Activated CD4-positive, alpha-beta T cell treated with anti-CD3 and anti-CD28 coated beads for 24 hours (primary cell): ENCODE results near the gene TEX30.
"Not testable (repeated sequence)": the region's sequence is repeated elsewhere in the genome, so short reads cannot be mapped to it uniquely, and the experiment has no call there.

ENCODE experiments used
- DNase-seq, 2 donors: peaks; one replicate each; pipeline ENCODE4 v3.0.0-alpha.2; 2020; ENCODE audit warnings: low read depth in 2 of 2

TEX30 gene

GRCh38 chr13:102773441-102774213, at the start of gene TEX30:
Gene TEX30 (minus strand): TSS chr13:102773786. CDS start chr13:102770026, 3,760 bp downstream.
- peak; percentile 68 to 78 for DNase-seq

DNA sequence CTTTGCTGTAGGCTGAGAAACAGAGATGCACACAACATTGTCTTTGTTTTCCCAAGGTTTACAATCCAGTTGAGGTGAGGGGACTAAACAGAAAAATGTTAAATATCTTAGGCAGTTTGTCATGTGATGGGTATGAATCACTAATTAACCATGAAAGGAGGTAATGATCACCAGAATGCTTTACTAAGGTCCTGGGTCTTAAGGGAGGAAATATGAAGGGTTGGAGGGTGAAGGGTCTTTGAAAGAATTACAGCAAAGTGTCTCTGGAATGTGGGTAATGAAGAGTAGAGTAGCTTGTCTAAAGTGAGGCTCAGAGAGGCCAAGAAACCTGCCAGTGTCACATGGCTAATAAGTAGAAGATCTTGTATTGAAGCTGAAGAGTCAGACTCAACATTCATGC, 44.3 kb upstream of the TEX30 start:
- DNase-seq, result no peak

DNA sequence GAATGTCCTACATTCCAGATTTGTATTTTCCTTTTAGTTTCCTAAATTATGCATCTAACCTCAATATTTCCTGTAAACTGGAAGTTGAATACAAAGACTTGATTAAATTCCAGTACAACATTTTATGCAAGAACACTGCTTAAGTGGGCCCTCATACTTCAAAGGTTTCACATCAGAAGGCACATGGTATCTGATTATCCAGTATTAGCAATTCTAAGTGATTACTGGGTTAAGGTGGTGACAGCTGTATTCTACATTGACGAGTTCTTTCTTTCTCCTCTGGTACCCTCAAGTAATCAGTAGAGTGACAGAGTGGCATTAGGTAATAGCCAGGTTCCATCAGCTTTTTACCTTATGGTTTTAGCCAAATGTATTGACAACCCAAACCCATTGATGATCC, 43.7 kb upstream of the TEX30 start:
- no peak for DNase-seq

- no peak for DNase-seq
Observed at GRCh38 chr13:102816708-102817107, 43.1 kb upstream of the TEX30 start.

GRCh38 chr13:102815788-102816187, 42.2 kb upstream of the TEX30 start:
- DNase-seq, result no peak

GRCh38 chr13:102814793-102815192, 41.2 kb upstream of the TEX30 start:
- no peak for DNase-seq

GRCh38 chr13:102814025-102814607, 40.5 kb upstream of the TEX30 start:
- no peak for DNase-seq

DNA sequence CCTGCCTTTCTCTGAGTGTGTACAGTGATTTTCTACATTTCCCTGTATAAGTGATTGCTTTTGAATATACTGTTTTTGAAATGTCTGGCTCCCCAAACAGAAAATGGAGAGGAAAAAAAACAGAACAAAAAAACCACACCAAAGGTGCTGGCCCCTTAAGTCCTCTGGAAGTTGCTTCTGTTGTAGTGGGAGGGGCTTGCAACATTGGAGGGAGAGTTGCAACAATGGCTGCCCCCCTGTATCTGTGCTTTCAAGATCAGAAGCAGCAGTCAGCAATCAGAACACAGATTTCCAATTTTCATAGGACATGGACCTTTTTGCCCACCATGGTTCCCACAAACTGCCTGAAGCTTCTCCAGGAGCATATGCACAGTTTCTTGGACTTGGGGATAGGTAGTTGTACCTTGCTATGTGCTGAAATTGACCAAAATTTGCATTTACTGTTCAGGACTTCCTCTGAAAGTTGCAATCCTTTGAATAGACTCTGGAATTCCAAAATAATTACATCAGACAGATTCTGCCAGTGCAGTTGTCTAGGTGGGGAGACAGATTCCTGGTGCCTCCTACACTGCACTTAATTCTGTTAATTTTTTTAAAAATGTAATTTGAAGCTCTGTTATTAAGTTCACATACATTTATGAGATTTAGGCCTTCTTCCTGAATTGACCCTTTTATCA, 39.2 kb upstream of the TEX30 start:
- no peak for DNase-seq

DNA sequence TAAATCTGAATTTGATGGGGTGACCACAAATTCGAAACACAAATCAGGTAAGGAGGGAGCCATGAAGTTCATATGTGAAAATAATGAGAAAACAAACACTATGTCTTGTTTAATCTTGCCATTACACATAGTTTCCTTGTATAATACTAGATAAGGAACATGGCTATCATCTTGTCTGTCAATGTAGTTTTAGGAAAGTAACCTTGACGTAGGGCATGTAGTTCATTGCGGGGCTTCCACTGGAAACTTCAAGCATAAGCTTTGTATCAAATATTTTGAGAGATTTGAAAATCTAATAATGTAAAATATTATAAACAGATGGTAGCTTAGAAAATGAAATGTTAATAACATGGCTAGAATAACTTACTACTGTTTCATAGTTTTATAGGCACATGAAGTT, 34.1 kb upstream of the TEX30 start:
- no peak for DNase-seq

DNA sequence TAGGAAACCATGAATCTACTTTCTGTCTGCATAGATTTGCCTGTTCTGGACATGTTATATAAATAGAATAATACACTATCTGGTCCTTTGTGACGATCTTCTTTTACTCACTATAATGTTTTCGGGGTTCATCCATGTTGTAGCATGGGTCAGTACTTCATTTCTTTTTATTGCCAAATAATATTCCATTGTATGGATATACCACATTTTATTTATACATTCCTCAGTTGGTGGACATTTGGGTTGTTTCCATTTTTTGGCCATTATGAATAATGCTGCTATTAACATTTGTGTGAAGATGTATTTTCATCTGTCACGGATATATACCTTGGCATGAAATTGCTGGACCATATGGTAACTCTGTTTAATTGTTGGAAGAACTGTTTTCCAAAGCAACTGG, 32.1 kb upstream of the TEX30 start:
- DNase-seq, result no peak

DNA sequence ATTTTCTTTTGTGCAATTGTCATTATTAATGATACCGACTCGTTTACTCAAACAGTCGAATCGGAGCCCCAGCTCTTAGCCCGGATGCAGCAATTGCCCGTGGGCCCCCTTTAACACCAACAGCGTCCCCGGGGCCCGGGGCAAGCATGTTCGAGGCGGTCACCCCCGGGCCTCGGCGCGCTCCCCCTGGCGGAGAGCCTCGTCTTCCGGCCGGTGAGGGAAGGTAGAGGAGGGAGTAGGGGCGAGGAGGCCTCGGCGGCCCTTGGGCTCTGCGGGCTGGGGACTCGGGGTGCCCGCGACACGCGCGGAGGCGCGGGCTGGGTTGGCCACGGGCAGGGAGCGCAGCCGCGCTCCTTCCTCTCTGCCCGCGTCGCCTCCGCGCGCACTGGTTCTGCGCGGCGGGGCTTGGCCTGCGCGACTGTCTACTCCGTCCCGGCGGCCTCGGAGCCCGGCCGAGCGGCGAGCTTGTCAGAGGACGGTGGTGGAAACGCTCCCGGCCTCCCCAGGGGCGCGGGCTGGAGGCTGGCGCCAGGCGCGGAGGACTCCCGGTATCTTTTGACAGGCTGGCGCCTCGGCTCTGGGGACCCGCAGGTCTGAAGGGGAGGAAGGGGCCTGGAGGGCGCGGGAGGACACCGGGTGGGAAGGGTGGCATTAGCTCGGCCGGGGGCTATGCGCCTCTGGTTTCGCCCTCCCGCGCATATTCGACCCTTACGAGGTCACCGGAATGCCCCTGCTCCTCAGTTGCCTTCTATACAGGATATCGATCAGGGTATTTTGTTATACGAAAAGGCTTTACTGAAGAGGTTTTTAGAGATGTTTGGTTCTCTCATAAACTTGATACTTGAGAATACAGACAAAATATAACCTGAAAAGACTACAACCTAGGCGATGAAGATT, 26.8 kb upstream of the TEX30 start:
- DNase-seq, result peak; percentile 75 to 77

- DNase-seq, result no peak
Observed at GRCh38 chr13:102799426-102800144, 26.0 kb upstream of the TEX30 start.

DNA sequence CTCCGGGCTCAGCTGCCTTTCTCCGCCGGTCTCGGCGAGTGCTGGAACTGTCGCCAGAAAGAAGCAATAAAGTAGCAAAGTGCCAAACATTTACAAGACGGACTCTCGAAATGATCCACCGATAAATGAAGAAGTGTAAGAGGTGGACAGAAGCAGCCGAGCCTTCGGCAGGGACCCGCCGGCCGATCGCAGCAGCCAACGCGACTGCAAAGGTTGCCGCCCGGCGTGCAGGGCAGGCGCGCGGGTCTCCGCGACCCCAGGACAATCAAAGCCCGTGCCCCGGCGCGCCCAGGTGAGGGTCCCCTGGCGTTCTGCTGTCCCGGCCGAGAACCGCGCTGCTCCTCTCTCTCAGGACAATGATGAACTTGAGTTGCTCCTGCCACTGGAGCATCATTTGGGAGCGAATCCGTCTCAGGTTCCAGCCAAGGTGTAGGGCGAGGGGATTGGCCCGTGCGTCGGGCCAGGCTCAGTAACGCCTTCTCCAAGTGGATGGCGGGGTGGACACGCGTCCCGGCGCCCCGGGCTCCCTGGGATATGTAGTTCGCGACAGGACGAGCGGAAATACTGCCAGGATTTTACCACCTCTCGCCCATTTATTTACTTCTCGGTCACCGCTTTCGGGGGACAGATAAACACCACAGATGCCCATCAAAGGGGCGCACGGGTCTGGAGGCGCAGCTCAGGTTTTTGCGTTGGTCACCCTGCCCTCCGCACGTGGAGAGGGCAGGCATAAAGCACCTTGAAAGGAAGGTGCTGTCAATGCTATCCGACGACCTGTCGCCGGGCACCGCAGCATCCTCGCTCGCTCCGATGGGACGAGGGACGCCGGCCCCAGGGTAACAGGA, 25.2 kb upstream of the TEX30 start, which contains the start of the genes BIVM and POGLUT2:
Gene BIVM, plus strand, starts transcription at position 539 of the 845 bp plus-strand sequence. CDS start 8,149 bp downstream, outside the sequence.
Gene POGLUT2, minus strand, starts transcription at position 396 of the 845 bp plus-strand sequence. Its CDS starts 306 bp downstream, at position 90.
- DNase-seq, result peak; percentile 61 to 78

- no peak for DNase-seq
Observed at GRCh38 chr13:102793611-102794355, 20.2 kb upstream of the TEX30 start.

DNA sequence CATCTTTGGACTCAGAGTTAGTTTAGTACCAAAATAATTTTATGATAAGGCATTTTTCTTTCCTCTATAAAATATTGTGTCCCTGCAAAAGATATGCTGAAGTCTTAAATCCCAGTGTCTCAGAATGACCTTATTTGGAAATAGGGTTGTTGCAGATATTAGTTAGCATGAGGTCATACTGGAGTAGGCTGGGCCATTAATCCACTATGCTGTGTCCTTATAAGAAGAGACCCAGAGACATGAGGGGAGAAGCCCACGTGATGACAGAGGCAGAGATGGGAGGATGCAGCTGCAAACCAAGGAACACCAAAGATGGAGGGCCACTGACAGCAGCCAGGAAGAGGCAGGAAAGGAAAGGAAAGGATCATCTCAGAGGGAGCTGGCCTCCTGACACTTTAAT, 18.8 kb upstream of the TEX30 start:
- no peak for DNase-seq

- DNase-seq, result no peak
Observed at GRCh38 chr13:102788683-102789082, 15.1 kb upstream of the TEX30 start.

- DNase-seq, result no peak
Observed at GRCh38 chr13:102784483-102784882, 10.9 kb upstream of the TEX30 start.

GRCh38 chr13:102781591-102781990, 8.0 kb upstream of the TEX30 start:
- DNase-seq, result no peak

DNA sequence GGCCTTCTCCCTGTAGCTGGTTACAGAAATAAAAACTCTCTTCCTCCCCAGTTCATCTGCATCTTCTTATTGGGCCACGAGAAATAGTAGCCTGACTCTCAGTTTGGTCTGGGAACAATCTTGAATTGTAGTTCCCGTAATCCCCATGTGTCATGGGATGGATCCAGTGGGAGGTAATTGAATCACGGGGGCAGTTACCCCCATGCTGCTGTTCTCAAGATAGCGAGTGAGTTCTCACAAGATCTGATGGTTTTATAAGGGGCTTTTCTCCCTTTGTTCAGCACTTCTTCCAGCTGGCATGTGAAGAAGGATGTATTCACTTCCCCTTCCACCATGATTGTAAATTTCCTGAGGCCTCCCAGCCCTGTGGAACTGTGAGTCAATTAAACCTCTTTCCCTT, 7.1 kb upstream of the TEX30 start:
- DNase-seq, result not testable (repeated sequence)
